K562 (cell line): ENCODE data around the gene ACTA2.

Experiments used
- CREM ChIP-seq: IDR thresholded peaks from 2 replicates; pipeline ENCODE4 v1.6.1; 2014; ENCODE audit warnings: antibody characterized with exemption, low read depth
- FOXA1 ChIP-seq: fragments of 450-650 bp; IDR thresholded peaks from 2 replicates; pipeline ENCODE4 v1.6.1; 2016; ENCODE audit warnings: mild to moderate bottlenecking, borderline replicate concordance
- HOXB6 ChIP-seq: fragments of 250-450 bp; sonication (Bioruptor Pico); IDR thresholded peaks from 2 replicates; pipeline ENCODE4 v1.5.1; 2022; ENCODE audit warnings: mild to moderate bottlenecking, borderline replicate concordance
- JUN ChIP-seq, 2 experiments: sonication (generic) in 1 of 2; formaldehyde crosslinking in 1 of 2; IDR thresholded peaks; 2 replicates each; pipeline versions ENCODE4 v1.6.1 to v1.8.0; 2012 to 2022; ENCODE audit warnings: borderline replicate concordance in 2 of 2, mild to moderate bottlenecking in 2 of 2, improper control_type of control experiment in 1 of 2, low read depth in 1 of 2, low read length in 1 of 2, missing genetic modification reagents in 1 of 2
- POLR2G ChIP-seq: fragments of 200-400 bp; formaldehyde crosslinking; IDR thresholded peaks from 2 replicates; pipeline ENCODE4 v1.6.1; 2017; ENCODE audit warnings: low read depth, mild to moderate bottlenecking, antibody characterized with exemption, low read length, moderate library complexity
- REST ChIP-seq, 2 experiments: fragments of 450-650 bp; formaldehyde crosslinking in 1 of 2; IDR thresholded peaks; 2 replicates each; pipeline versions ENCODE4 v1.4.0 to v1.6.1; 2014 to 2020; ENCODE audit warnings: mild to moderate bottlenecking in 2 of 2, borderline replicate concordance in 1 of 2, low read depth in 1 of 2
- TBL1XR1 ChIP-seq, 2 experiments: IDR thresholded peaks; 2 replicates each; pipeline ENCODE4 v1.6.1; 2012; ENCODE audit warnings: improper control_type of control experiment in 2 of 2, low read length in 2 of 2, mild to moderate bottlenecking in 1 of 2
- TF ChIP-seq, protein P1 (sequence below), 3 experiments: IDR thresholded peaks in 2 of 3; conservative IDR thresholded peaks in 1 of 3; 2 replicates each; pipeline ENCODE4 v1.5.1; 2011 to 2012; ENCODE audit warnings: low read length in 3 of 3, mild to moderate bottlenecking in 3 of 3, control low read depth in 2 of 3, improper control_type of control experiment in 1 of 3, inconsistent platforms in 1 of 3, low read depth in 1 of 3, mixed read lengths in 1 of 3, moderate library complexity in 1 of 3; ENCODE audit not compliant: insufficient read depth in 2 of 3
- TF ChIP-seq, protein P2 (sequence below): sonication (generic); formaldehyde crosslinking; IDR thresholded peaks from 2 replicates; pipeline ENCODE4 v1.5.0; 2020; ENCODE audit warnings: missing genetic modification reagents

GRCh38 chr10:88928254-88928653, 24.3 kb downstream of the ACTA2 start:
- TF ChIP-seq TBL1XR1 (IDR thresholded peaks at IDR 0.05; ENCODE audit: low read length in 2 of 2) (no peak), POLR2G (no peak), REST (IDR thresholded peaks at IDR 0.05; ENCODE audit: borderline replicate concordance) (no peak), REST (CRISPR knock-in tag; IDR thresholded peaks at IDR 0.05; ENCODE audit: low read depth) (no peak), CREM (no peak), FOXA1 (no peak), HOXB6 (CRISPR knock-in tag) (no peak), JUN (IDR thresholded peaks at IDR 0.05; ENCODE audit: borderline replicate concordance, low read depth, low read length) (no peak), JUN (CRISPR knock-in tag; IDR thresholded peaks at IDR 0.05; ENCODE audit: borderline replicate concordance) (no peak)
- TF ChIP-seq, protein P1, sequence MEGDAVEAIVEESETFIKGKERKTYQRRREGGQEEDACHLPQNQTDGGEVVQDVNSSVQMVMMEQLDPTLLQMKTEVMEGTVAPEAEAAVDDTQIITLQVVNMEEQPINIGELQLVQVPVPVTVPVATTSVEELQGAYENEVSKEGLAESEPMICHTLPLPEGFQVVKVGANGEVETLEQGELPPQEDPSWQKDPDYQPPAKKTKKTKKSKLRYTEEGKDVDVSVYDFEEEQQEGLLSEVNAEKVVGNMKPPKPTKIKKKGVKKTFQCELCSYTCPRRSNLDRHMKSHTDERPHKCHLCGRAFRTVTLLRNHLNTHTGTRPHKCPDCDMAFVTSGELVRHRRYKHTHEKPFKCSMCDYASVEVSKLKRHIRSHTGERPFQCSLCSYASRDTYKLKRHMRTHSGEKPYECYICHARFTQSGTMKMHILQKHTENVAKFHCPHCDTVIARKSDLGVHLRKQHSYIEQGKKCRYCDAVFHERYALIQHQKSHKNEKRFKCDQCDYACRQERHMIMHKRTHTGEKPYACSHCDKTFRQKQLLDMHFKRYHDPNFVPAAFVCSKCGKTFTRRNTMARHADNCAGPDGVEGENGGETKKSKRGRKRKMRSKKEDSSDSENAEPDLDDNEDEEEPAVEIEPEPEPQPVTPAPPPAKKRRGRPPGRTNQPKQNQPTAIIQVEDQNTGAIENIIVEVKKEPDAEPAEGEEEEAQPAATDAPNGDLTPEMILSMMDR (IDR thresholded peaks at IDR 0.05 in 2 of 3, conservative IDR thresholded peaks at IDR 0.05 in 1 of 3; ENCODE audit: insufficient read depth in 2 of 3, low read depth in 1 of 3, low read length in 3 of 3), result no peak
- TF ChIP-seq, protein P2, sequence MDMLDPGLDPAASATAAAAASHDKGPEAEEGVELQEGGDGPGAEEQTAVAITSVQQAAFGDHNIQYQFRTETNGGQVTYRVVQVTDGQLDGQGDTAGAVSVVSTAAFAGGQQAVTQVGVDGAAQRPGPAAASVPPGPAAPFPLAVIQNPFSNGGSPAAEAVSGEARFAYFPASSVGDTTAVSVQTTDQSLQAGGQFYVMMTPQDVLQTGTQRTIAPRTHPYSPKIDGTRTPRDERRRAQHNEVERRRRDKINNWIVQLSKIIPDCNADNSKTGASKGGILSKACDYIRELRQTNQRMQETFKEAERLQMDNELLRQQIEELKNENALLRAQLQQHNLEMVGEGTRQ, result no peak
